ENCODE results near the gene IL1RN. TPM values are rescaled to one million over a fixed set of nuclear protein-coding genes. Genes with fewer than 3 reads are reported as not detected.

Gene IL1RN
- polyA plus RNA-seq, 1 experiment = not detected

GRCh38 chr2:113112441-113112840 lies 15.0 kb upstream of the IL1RN start:
- DNase-seq (ENCODE audit: low read depth) = no peak
- no peaks in the 10 kb centered on the region for H3K36me3 ChIP-seq (ENCODE audit: control insufficient read depth, insufficient read depth, low read length)
- no peak for TF ChIP-seq CTCF (IDR thresholded peaks at IDR 0.05; ENCODE audit: insufficient read depth, low read depth, low read length)
- POLR2A ChIA-PET = no interaction called here
- H3K27me3 ChIP-seq (ENCODE audit: control insufficient read depth, insufficient read depth, low read length) = peaks cover 3% of the 10 kb centered on the region; the same call in 1 of the 2 replicates
- H3K4me3 ChIP-seq (ENCODE audit: low read depth, low read length) = no peak overlapping the region
- CTCF ChIA-PET = no interaction called here

GRCh38 chr2:113112871-113113270 lies 14.5 kb upstream of the IL1RN start:
- no peak overlapping the region for H3K4me3 ChIP-seq (ENCODE audit: low read depth, low read length)
- no peaks in the 10 kb centered on the region for H3K36me3 ChIP-seq (ENCODE audit: control insufficient read depth, insufficient read depth, low read length)
- peaks cover 3% of the 10 kb centered on the region; the same call in 1 of the 2 replicates for H3K27me3 ChIP-seq (ENCODE audit: control insufficient read depth, insufficient read depth, low read length)
- TF ChIP-seq CTCF (IDR thresholded peaks at IDR 0.05; ENCODE audit: insufficient read depth, low read depth, low read length) = no peak
- ChIA-PET CTCF (interaction anchor here (1.6 kb wide), 1 partner anchor 86 kb away, joined by 6 read pairs; no protein-coding TSS in a partner anchor), POLR2A (no interaction called here)
- DNase-seq (ENCODE audit: low read depth) = no peak

GRCh38 chr2:113113807-113114206 lies 13.6 kb upstream of the IL1RN start:
- no peak for DNase-seq (ENCODE audit: low read depth)
- Histone ChIP-seq H3K36me3 (ENCODE audit: control insufficient read depth, insufficient read depth, low read length) (no peaks in the 10 kb centered on the region), H3K27me3 (ENCODE audit: control insufficient read depth, insufficient read depth, low read length) (peaks cover 3% of the 10 kb centered on the region; the same call in 1 of the 2 replicates), H3K4me3 (ENCODE audit: low read depth, low read length) (no peak overlapping the region)
- TF ChIP-seq CTCF (IDR thresholded peaks at IDR 0.05; ENCODE audit: insufficient read depth, low read depth, low read length) = no peak
- CTCF ChIA-PET = interaction anchor here (1.3 to 3.5 kb wide), 5 partner anchors 9 to 85 kb away, joined by 3 to 13 read pairs (median 4); no protein-coding TSS in a partner anchor
- POLR2A ChIA-PET = no interaction called here

GRCh38 chr2:113114224-113114945 lies 13.0 kb upstream of the IL1RN start:
- POLR2A ChIA-PET = no interaction called here
- no peaks in the 10 kb centered on the region for H3K36me3 ChIP-seq (ENCODE audit: control insufficient read depth, insufficient read depth, low read length)
- CTCF ChIA-PET = interaction anchor here (1.1 to 3.5 kb wide), 7 partner anchors 9 to 276 kb away, joined by 3 to 13 read pairs (median 4); no protein-coding TSS in a partner anchor
- no peak overlapping the region for H3K4me3 ChIP-seq (ENCODE audit: low read depth, low read length)
- no peak for TF ChIP-seq CTCF (IDR thresholded peaks at IDR 0.05; ENCODE audit: insufficient read depth, low read depth, low read length)
- peaks cover 3% of the 10 kb centered on the region; the same call in 1 of the 2 replicates for H3K27me3 ChIP-seq (ENCODE audit: control insufficient read depth, insufficient read depth, low read length)
- DNase-seq (ENCODE audit: low read depth) = no peak

GRCh38 chr2:113114996-113115395 lies 12.4 kb upstream of the IL1RN start:
- ChIA-PET CTCF (interaction anchor here (0.5 to 3.5 kb wide), 6 partner anchors 22 to 275 kb away, joined by 3 to 13 read pairs (median 4); no protein-coding TSS in a partner anchor), POLR2A (no interaction called here)
- H3K4me3 ChIP-seq (ENCODE audit: low read depth, low read length) = no peak overlapping the region
- H3K36me3 ChIP-seq (ENCODE audit: control insufficient read depth, insufficient read depth, low read length) = no peaks in the 10 kb centered on the region
- H3K27me3 ChIP-seq (ENCODE audit: control insufficient read depth, insufficient read depth, low read length) = peaks cover 3% of the 10 kb centered on the region; the same call in 1 of the 2 replicates
- TF ChIP-seq CTCF (IDR thresholded peaks at IDR 0.05; ENCODE audit: insufficient read depth, low read depth, low read length) = no peak
- DNase-seq (ENCODE audit: low read depth) = no peak

All from BJ (cell line).